Natural killer cell (primary cell): ENCODE measurements around the gene SMIM36. TPM values are rescaled to one million over a fixed set of nuclear protein-coding genes. Genes with fewer than 3 reads are reported as not detected.
"Not testable (repeated sequence)": the region's sequence is repeated elsewhere in the genome, so short reads cannot be mapped to it uniquely, and the experiment has no call there.

ENCODE experiments used
- ATAC-seq, 3 donors: fragments of 150-1000 bp in 2 of 3; fragments of 200-7000 bp in 1 of 3; cut with Tn5 transposase; 1 replicate in 1 of 3; 2 replicates in 2 of 3; pipeline ENCODE4 v1.10.0; 2021; ENCODE audit warnings: mild to moderate bottlenecking in 2 of 3, moderate library complexity in 2 of 3
- DNase-seq, 2 donors: peaks; one replicate each; pipeline versions ENCODE4 v3.0.0 to v3.0.0-alpha.2; 2013 to 2021; ENCODE audit warnings: mixed read lengths in 1 of 2
- H3K27ac ChIP-seq: one replicate; pipeline ENCODE4 v1.5.1; 2013; ENCODE audit warnings: mild to moderate bottlenecking, low read length
- H3K27me3 ChIP-seq: one replicate; pipeline ENCODE4 v1.6.1; 2013; ENCODE audit warnings: low read length; ENCODE audit not compliant: control insufficient read depth, insufficient read depth
- H3K36me3 ChIP-seq: one replicate; pipeline ENCODE4 v1.6.1; 2013; ENCODE audit warnings: low read length; ENCODE audit not compliant: control insufficient read depth, insufficient read depth
- H3K4me1 ChIP-seq: one replicate; pipeline ENCODE4 v1.6.1; 2013; ENCODE audit warnings: low read length; ENCODE audit not compliant: control insufficient read depth, insufficient read depth
- H3K4me3 ChIP-seq: one replicate; pipeline ENCODE4 v1.5.1; 2013; ENCODE audit warnings: low read length
- H3K9me3 ChIP-seq: one replicate; pipeline ENCODE4 v1.6.1; 2013; ENCODE audit warnings: low read length; ENCODE audit not compliant: control insufficient read depth, insufficient read depth
- H3K27ac Mint-ChIP-seq, 2 donors: one replicate each; pipeline ENCODE4 v1.8.0; 2022; ENCODE audit warnings: mild to moderate bottlenecking in 2 of 2, mixed read lengths in 2 of 2, moderate library complexity in 1 of 2
- H3K27me3 Mint-ChIP-seq, 2 donors: one replicate each; pipeline ENCODE4 v1.8.0; 2022; ENCODE audit warnings: low read depth in 2 of 2, mixed read lengths in 2 of 2
- H3K36me3 Mint-ChIP-seq: one replicate; pipeline ENCODE4 v1.8.0; 2022; ENCODE audit warnings: mixed read lengths
- H3K4me1 Mint-ChIP-seq, 2 donors: one replicate each; pipeline ENCODE4 v1.8.0; 2022; ENCODE audit warnings: mixed read lengths in 2 of 2
- H3K4me3 Mint-ChIP-seq: one replicate; pipeline ENCODE4 v1.8.0; 2022; ENCODE audit warnings: mild to moderate bottlenecking, moderate library complexity, mixed read lengths
- H3K9me3 Mint-ChIP-seq, 2 donors: one replicate each; pipeline ENCODE4 v1.8.0; 2022; ENCODE audit warnings: mixed read lengths in 2 of 2
- CTCF ChIP-seq: fragments of 200-600 bp; IDR thresholded peaks from one replicate; pipeline ENCODE4 v1.8.0; 2022; ENCODE audit warnings: antibody characterized with exemption
- WGBS: methylation state at CpG from one replicate; pipeline ENCODE4 v1.1.7; 2013; ENCODE audit warnings: missing lambda C conversion rate; ENCODE audit not compliant: insufficient coverage; 5-methylcytosine and 5-hydroxymethylcytosine counted together
- intact Hi-C: fragments of 100-400 bp; cut with micrococcal nuclease; formaldehyde crosslinking; loops from one replicate; pipeline ENCODE4 v1.14.2; 2022
- total RNA-seq, 4 donors: library from RNA; stranded (reverse); fragments of 120-200 nt in 1 of 4; gene quantifications; one replicate each; pipeline versions ENCODE4 v1.2.3 to v1.2.4, GENCODE V29; 2013 to 2022

SMIM36 gene
- total RNA-seq, 3 donors from 2014 or later (not counting 1 experiment from before 2014, with no cell fraction given): not detected

DNA sequence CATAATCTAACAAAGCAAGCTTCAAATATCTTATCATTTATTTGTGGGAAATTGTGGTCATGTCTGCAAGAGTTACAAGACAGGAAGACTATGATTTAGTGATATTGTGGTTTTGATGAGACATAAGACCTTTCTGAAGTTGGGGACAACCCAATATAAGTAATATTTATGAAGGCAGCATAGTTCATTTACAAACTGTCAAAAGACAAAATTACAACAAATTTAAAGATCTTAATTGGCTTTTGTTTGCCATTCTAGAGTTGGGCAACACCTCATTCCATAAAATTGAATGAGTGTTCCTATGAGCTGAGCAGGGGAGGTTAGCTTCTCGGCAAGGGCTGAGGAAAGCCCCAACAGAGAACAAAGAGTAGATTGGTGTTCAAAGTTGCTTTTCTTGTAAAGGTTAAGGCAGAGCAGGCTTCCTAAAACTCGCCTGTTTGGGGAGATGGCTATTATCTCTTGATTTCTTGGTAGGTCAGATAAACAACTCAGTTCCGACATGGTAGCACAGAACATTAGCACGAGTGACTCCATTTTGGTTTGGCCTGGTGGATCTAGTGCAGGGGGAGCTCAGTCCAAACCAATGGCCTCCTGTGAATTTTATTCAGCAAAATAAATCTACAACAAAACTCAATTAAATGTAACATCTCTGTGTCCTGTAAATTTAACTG is 78.8 kb downstream of the SMIM36 start:
- H3K27ac Mint-ChIP-seq: no peak overlapping the region
- intact Hi-C loops: no loop called here

DNA sequence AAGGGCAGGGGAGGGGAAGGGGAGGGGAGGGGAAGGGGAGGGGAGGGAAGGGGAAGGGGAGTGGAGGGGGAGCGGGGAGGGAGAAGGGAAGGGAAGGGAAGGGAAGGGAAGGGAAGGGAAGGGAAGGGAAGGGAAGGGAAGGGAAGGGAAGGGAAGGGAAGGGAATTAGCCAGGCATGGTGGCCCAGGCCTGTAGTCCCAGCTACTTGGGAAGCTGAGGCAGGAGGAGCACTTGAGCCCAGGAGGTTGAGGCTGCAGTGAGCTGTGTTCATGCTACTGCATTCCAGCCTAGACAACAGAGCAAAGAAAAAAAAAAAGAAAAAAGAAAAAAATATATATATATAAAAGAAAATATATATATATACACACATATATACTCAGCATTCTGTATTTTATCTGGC is 79.3 kb downstream of the SMIM36 start:
- H3K4me3 Mint-ChIP-seq, H3K27me3 ChIP-seq, H3K36me3 Mint-ChIP-seq, H3K9me3 Mint-ChIP-seq, H3K27ac Mint-ChIP-seq, H3K4me1 ChIP-seq, H3K27ac ChIP-seq, H3K9me3 ChIP-seq, H3K4me1 Mint-ChIP-seq, H3K36me3 ChIP-seq, intact Hi-C loops, ATAC-seq, H3K4me3 ChIP-seq, DNase-seq: not testable (repeated sequence)
- WGBS: no CpG with 5 or more reads among the region's 1 CpG
- H3K27me3 Mint-ChIP-seq: peaks cover 8 to 12% of the 10 kb centered on the region in 2 donors

More for the DNA sequence above, 78.8 kb downstream of the SMIM36 start:
- DNase-seq: no peak
- Histone ChIP-seq H3K27ac (no peak overlapping the region), H3K27me3 (no peaks in the 10 kb centered on the region), H3K36me3 (no peaks in the 10 kb centered on the region), H3K4me3 (no peak overlapping the region), H3K9me3 (no peaks in the 10 kb centered on the region), H3K4me1 (no peaks in the 10 kb centered on the region)
- Mint-ChIP-seq H3K9me3 (no peaks in the 10 kb centered on the region), H3K27me3 (peaks cover 14 to 15% of the 10 kb centered on the region in 2 donors), H3K4me1 (no peaks in the 10 kb centered on the region), H3K36me3 (no peaks in the 10 kb centered on the region), H3K4me3 (no peak overlapping the region)
- no peak for TF ChIP-seq CTCF
- WGBS: 85% methylated on average over 4 of the region's 4 CpGs
- no peak for ATAC-seq

- H3K4me3 Mint-ChIP-seq: no peak overlapping the region
- Histone ChIP-seq H3K36me3 (no peaks in the 10 kb centered on the region), H3K4me3 (no peak overlapping the region), H3K9me3 (no peaks in the 10 kb centered on the region), H3K27me3 (no peaks in the 10 kb centered on the region), H3K4me1 (no peaks in the 10 kb centered on the region), H3K27ac (no peak overlapping the region)
- TF ChIP-seq CTCF: no peak
- no peak for DNase-seq
- no peaks in the 10 kb centered on the region for H3K4me1 Mint-ChIP-seq
- ATAC-seq: no peak
- peaks cover 11 to 15% of the 10 kb centered on the region in 2 donors for H3K27me3 Mint-ChIP-seq
- intact Hi-C loops: no loop called here
- WGBS: 85% methylated on average over 3 of the region's 4 CpGs
- H3K9me3 Mint-ChIP-seq: no peaks in the 10 kb centered on the region
- H3K36me3 Mint-ChIP-seq: no peaks in the 10 kb centered on the region
- no peak overlapping the region for H3K27ac Mint-ChIP-seq
Measured at GRCh38 chr17:55430541-55431288, 80.5 kb downstream of the SMIM36 start.

DNA sequence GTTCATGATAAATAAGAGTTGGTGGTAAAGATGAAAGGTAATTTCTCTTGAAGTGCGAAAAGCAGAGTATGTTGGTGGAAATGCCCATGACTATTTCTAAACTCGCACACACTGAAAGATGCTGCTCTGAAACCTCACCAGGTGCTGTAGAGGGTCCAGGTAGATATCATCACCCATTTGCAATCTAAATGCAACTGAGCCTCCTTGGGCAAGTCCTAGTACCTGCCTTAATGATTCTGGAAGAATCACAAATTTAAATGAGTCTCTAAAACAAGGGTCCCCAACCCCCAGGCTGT is 83.7 kb downstream of the SMIM36 start:
- peaks cover 20 to 22% of the 10 kb centered on the region in 2 donors for H3K27me3 Mint-ChIP-seq
- TF ChIP-seq CTCF: no peak
- 85% methylated on average over 2 of the region's 2 CpGs for WGBS

More for the DNA sequence above, 83.7 kb downstream of the SMIM36 start:
- H3K27ac ChIP-seq: no peak overlapping the region
- no peaks in the 10 kb centered on the region for H3K36me3 ChIP-seq
- intact Hi-C loops: no loop called here
- Mint-ChIP-seq H3K9me3 (no peaks in the 10 kb centered on the region), H3K36me3 (no peaks in the 10 kb centered on the region), H3K4me3 (no peak overlapping the region), H3K27ac (no peak overlapping the region), H3K4me1 (no peaks in the 10 kb centered on the region)
- peaks cover 7% of the 10 kb centered on the region for H3K27me3 ChIP-seq
- H3K4me1 ChIP-seq: no peaks in the 10 kb centered on the region
- H3K9me3 ChIP-seq: no peaks in the 10 kb centered on the region
- DNase-seq: no peak
- H3K4me3 ChIP-seq: no peak overlapping the region
- ATAC-seq: no peak
